Activated CD8-positive, alpha-beta T cell treated with anti-CD3 and anti-CD28 coated beads for 36 hours (primary cell): ENCODE data around the gene DEPDC4. TPM values are rescaled to one million over a fixed set of nuclear protein-coding genes. Genes with fewer than 3 reads are reported as not detected.
"Not testable (repeated sequence)": the region's sequence is repeated elsewhere in the genome, so short reads cannot be mapped to it uniquely, and the experiment has no call there.

Source experiments
- ATAC-seq: fragments of 200-7000 bp; cut with Tn5 transposase; one replicate; pipeline ENCODE4 v1.10.0; 2021; ENCODE audit warnings: mild to moderate bottlenecking, moderate library complexity
- CTCF ChIA-PET: fragments of 350-600 bp; sonication (Branson Sonifier 250); formaldehyde crosslinking; loops from one replicate; lab custom pipeline; 2021; ENCODE audit warnings: antibody characterized with exemption; lab: Charles Lee
- POLR2A ChIA-PET: fragments of 350-600 bp; sonication (Branson Sonifier 250); formaldehyde crosslinking; loops from one replicate; lab custom pipeline; 2021; ENCODE audit warnings: antibody characterized with exemption; lab: Charles Lee
- DNase-seq: peaks from one replicate; pipeline ENCODE4 v3.0.0-alpha.2; 2020
- H3K27ac Mint-ChIP-seq: one replicate; pipeline ENCODE4 v1.8.0; 2021; ENCODE audit warnings: mild to moderate bottlenecking, mixed read lengths
- H3K27me3 Mint-ChIP-seq: one replicate; pipeline ENCODE4 v1.8.0; 2021; ENCODE audit warnings: mixed read lengths
- H3K36me3 Mint-ChIP-seq: one replicate; pipeline ENCODE4 v1.8.0; 2021; ENCODE audit warnings: low read depth, mixed read lengths
- H3K4me1 Mint-ChIP-seq: one replicate; pipeline ENCODE4 v1.8.0; 2021; ENCODE audit warnings: low read depth, mixed read lengths
- H3K4me3 Mint-ChIP-seq: one replicate; pipeline ENCODE4 v1.8.0; 2021; ENCODE audit warnings: mild to moderate bottlenecking, moderate library complexity, mixed read lengths
- H3K9me3 Mint-ChIP-seq: one replicate; pipeline ENCODE4 v1.8.0; 2021; ENCODE audit warnings: mixed read lengths
- CTCF ChIP-seq: fragments of 200-600 bp; IDR thresholded peaks from one replicate; pipeline ENCODE4 v1.8.0; 2022; ENCODE audit warnings: antibody characterized with exemption, mild to moderate bottlenecking
- intact Hi-C: fragments of 100-400 bp; cut with micrococcal nuclease; formaldehyde crosslinking; loops from one replicate; pipeline ENCODE4 v1.10.0; 2022
- total RNA-seq, 2 experiments: library from RNA; stranded (reverse); gene quantifications; one replicate each; pipeline ENCODE4 v1.2.3, GENCODE V29; 2021

DEPDC4 gene
- total RNA-seq, 2 experiments from 2014 or later: 1.6 to 3.7 TPM

- no peak for TF ChIP-seq CTCF
- H3K27me3 Mint-ChIP-seq: no peaks in the 10 kb centered on the region
- intact Hi-C loops: loop anchor here (5.0 kb wide), 1 partner anchor 64 kb away; the partner anchor contains the start of gene ACTR6
- H3K9me3 Mint-ChIP-seq: no peaks in the 10 kb centered on the region
- H3K27ac Mint-ChIP-seq: peak overlapping the region; percentile 98
- ChIA-PET CTCF (interaction anchor here (1.2 kb wide), 1 partner anchor 111 kb away, joined by 4 read pairs; no protein-coding TSS in a partner anchor), POLR2A (interaction anchor here (1.3 kb wide), 1 partner anchor 66 kb away, joined by 6 read pairs; the partner anchor contains the start of gene ACTR6)
- peaks cover 18% of the 10 kb centered on the region for H3K4me1 Mint-ChIP-seq
- no peak for ATAC-seq
- peaks cover 4% of the 10 kb centered on the region for H3K36me3 Mint-ChIP-seq
- no peak for DNase-seq
- peak overlapping the region; percentile 86 for H3K4me3 Mint-ChIP-seq
These were observed 921 bp downstream of the DEPDC4 start for GRCh38 chr12:100265732-100266584.

DNA sequence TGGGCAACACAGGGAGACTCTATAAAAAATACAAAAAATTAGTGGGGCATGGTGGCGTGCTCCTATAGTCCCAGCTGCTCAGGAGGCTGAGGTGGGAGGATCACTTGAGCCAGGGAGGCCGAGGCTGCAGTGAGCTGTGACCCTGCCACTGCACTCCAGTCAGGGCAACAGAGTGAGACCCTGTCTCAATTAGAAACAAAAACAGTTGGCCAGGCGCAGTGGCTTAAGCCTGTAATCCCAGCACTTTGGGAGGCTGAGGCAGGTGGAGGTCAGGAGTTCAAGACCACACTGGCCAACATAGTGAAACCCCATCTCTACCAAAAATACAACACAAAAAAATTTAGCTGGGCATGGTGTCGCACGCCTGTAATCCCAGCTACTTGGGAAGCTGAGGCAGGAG is 1.8 kb downstream of the DEPDC4 start:
- intact Hi-C loops: loop anchor here (5.0 kb wide), 1 partner anchor 63 kb away; the partner anchor contains the start of gene ACTR6

DNA sequence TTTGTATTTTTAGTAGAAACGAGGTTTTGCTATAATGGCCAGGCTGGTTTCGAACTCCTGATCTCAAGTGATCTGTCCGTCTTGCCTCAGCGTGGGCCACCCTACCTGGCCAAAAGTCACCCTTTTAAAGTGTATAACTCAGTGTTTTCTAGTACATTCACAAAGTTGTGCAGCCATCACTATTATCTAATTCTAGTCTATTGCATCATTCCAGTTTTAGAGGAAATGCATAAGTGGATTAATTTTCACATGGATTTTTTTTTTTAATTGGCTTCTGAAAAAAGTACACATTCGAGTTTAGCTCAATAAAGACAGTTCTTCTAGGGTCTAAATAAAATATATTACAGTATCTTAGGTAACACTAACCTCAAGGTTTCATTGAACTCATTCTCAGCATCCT is 3.7 kb downstream of the DEPDC4 start:
- Mint-ChIP-seq H3K27me3 (no peaks in the 10 kb centered on the region), H3K4me3 (no peak overlapping the region), H3K4me1 (peaks cover 2% of the 10 kb centered on the region), H3K36me3 (peaks cover 1% of the 10 kb centered on the region), H3K27ac (no peak overlapping the region), H3K9me3 (no peaks in the 10 kb centered on the region)
- no peak for TF ChIP-seq CTCF
- CTCF ChIA-PET: no interaction called here
- POLR2A ChIA-PET: interaction anchor here (1.1 kb wide), 1 partner anchor 14 kb away, joined by 3 read pairs; no protein-coding TSS in a partner anchor
- intact Hi-C loops: no loop called here
- ATAC-seq (no peak), DNase-seq (no peak)

More for the DNA sequence above, 1.8 kb downstream of the DEPDC4 start:
- POLR2A ChIA-PET: interaction anchor here (1.3 kb wide), 1 partner anchor 65 kb away, joined by 6 read pairs; the partner anchor contains the start of gene ACTR6
- H3K27ac Mint-ChIP-seq, CTCF ChIA-PET, H3K36me3 Mint-ChIP-seq, DNase-seq, ATAC-seq, H3K9me3 Mint-ChIP-seq, H3K27me3 Mint-ChIP-seq, H3K4me3 Mint-ChIP-seq: not testable (repeated sequence)
- peaks cover 14% of the 10 kb centered on the region for H3K4me1 Mint-ChIP-seq

DNA sequence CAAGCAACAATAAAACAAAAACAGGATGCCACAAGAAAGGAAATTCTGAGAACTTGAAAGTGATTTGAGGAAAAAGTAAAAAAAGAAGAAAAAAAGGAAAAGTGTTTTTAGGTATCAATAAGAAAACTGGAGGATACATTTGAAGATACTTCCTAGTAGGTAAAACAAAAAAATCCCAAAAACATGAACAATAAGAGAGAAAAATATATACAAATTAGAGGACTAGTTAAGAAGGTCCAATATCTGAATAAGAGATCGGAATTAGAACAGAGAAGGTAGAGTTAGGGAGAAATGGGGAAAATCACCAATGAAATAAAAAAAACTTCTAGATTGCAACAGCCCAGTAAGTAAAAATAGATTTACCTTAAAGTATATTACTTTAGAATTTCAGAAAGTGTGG is 8.8 kb downstream of the DEPDC4 start:
- no peak for TF ChIP-seq CTCF
- intact Hi-C loops: no loop called here
- Mint-ChIP-seq H3K4me3 (no peak overlapping the region), H3K4me1 (no peaks in the 10 kb centered on the region), H3K36me3 (no peaks in the 10 kb centered on the region), H3K27me3 (no peaks in the 10 kb centered on the region), H3K9me3 (no peaks in the 10 kb centered on the region), H3K27ac (no peak overlapping the region)
- no peak for ATAC-seq
- DNase-seq: no peak
- ChIA-PET POLR2A (no interaction called here), CTCF (no interaction called here)

- no peak for TF ChIP-seq CTCF
- Mint-ChIP-seq H3K4me1 (no peaks in the 10 kb centered on the region), H3K27ac (no peak overlapping the region), H3K36me3 (peaks cover 2% of the 10 kb centered on the region), H3K9me3 (no peaks in the 10 kb centered on the region), H3K27me3 (no peaks in the 10 kb centered on the region), H3K4me3 (no peak overlapping the region)
- ATAC-seq (no peak), DNase-seq (no peak)
- CTCF ChIA-PET: interaction anchor here (1.2 to 1.5 kb wide), 2 partner anchors 13 to 100 kb away, joined by 3 to 5 read pairs; no protein-coding TSS in a partner anchor
- POLR2A ChIA-PET: no interaction called here
- intact Hi-C loops: no loop called here
These were observed 12.0 kb downstream of the DEPDC4 start for GRCh38 chr12:100254876-100255275.
